H1 (cell line): Measurements from ENCODE around the gene RPS27. TPM values are rescaled to one million over a fixed set of nuclear protein-coding genes. Genes with fewer than 3 reads are reported as not detected.
A peak's percentile ranks its signal among the peaks of the same experiment; 100 is the strongest.

Source experiments
- CTCF ChIA-PET: fragments of 300-600 bp; sonication (Branson Sonifier 250); formaldehyde crosslinking; loops from one replicate; lab custom pipeline; 2021; ENCODE audit not compliant: partially characterized antibody; lab: Charles Lee
- POLR2A ChIA-PET: fragments of 300-600 bp; sonication (Branson Sonifier 250); formaldehyde crosslinking; loops from one replicate; lab custom pipeline; 2021; ENCODE audit warnings: inconsistent platforms; ENCODE audit not compliant: partially characterized antibody; lab: Charles Lee
- DNase-seq, 2 experiments: peaks; one replicate each; pipeline versions ENCODE4 v3.0.0 to v3.0.0-alpha.2; 2010 to 2022; ENCODE audit warnings: low spot score in 2 of 2, low read depth in 1 of 2, mixed read lengths in 1 of 2
- FAIRE-seq: peaks from 2 replicates; lab custom pipeline; 2011; peaks lifted over from hg19 to GRCh38; lab: Jason Lieb, UNC
- H2AFZ ChIP-seq: 2 replicates; pipeline ENCODE4 v1.8.1; 2012; ENCODE audit warnings: low read length, inconsistent platforms
- H2AK5ac ChIP-seq: 2 replicates; pipeline ENCODE4 v1.6.1; 2013; ENCODE audit warnings: low read depth, low read length
- H2BK120ac ChIP-seq: replicated peaks from 2 replicates; pipeline ENCODE3; 2013; ENCODE audit warnings: low read depth, low read length, inconsistent platforms
- H2BK12ac ChIP-seq: 2 replicates; pipeline ENCODE4 v1.6.1; 2013; ENCODE audit warnings: low read depth, low read length
- H2BK15ac ChIP-seq: 2 replicates; pipeline ENCODE4 v1.6.1; 2013; ENCODE audit warnings: low read length
- H2BK20ac ChIP-seq: 2 replicates; pipeline ENCODE4 v1.6.1; 2013; ENCODE audit warnings: low read length
- H2BK5ac ChIP-seq: 2 replicates; pipeline ENCODE4 v1.6.1; 2013; ENCODE audit warnings: low read depth, low read length
- H3K14ac ChIP-seq: 2 replicates; pipeline ENCODE4 v1.6.1; 2013; ENCODE audit warnings: inconsistent platforms; ENCODE audit not compliant: insufficient read length
- H3K18ac ChIP-seq: 2 replicates; pipeline ENCODE4 v1.6.1; 2013; ENCODE audit warnings: low read length; ENCODE audit errors: extremely low read depth
- H3K23ac ChIP-seq: 2 replicates; pipeline ENCODE4 v1.6.1; 2013; ENCODE audit warnings: inconsistent platforms; ENCODE audit not compliant: insufficient read length
- H3K23me2 ChIP-seq: 2 replicates; pipeline ENCODE4 v1.6.1; 2013; ENCODE audit warnings: low read depth, low read length
- H3K27ac ChIP-seq: 2 replicates; pipeline ENCODE4 v1.6.1; 2011; ENCODE audit warnings: low read depth, low read length, inconsistent platforms
- H3K27me3 ChIP-seq, 4 experiments: replicated peaks in 1 of 4; 1 replicate in 1 of 4; 2 replicates in 3 of 4; pipeline versions ENCODE4 v1.6.1 to v1.8.1; 2011 to 2013; ENCODE audit warnings: low read length in 3 of 4, mild to moderate bottlenecking in 3 of 4, inconsistent platforms in 2 of 4, mixed read lengths in 2 of 4, moderate library complexity in 1 of 4; ENCODE audit not compliant: control insufficient read depth in 3 of 4, insufficient read depth in 3 of 4; ENCODE audit errors: extremely low read depth in 1 of 4
- H3K36me3 ChIP-seq, 4 experiments: 2 replicates each; pipeline versions ENCODE4 v1.6.1 to v1.8.1; 2011 to 2013; ENCODE audit warnings: mild to moderate bottlenecking in 4 of 4, low read length in 3 of 4, moderate library complexity in 2 of 4, control low read depth in 1 of 4, inconsistent platforms in 1 of 4; ENCODE audit not compliant: insufficient read depth in 4 of 4, control insufficient read depth in 2 of 4
- H3K4ac ChIP-seq: replicated peaks from 2 replicates; pipeline ENCODE3; 2013; ENCODE audit warnings: low read length, low read depth, mixed read lengths, inconsistent platforms; ENCODE audit not compliant: insufficient read length
- H3K4me1 ChIP-seq, 4 experiments: replicated peaks in 1 of 4; 1 replicate in 1 of 4; 2 replicates in 3 of 4; pipeline versions ENCODE4 v1.6.1 to v1.8.1; 2011 to 2013; ENCODE audit warnings: low read length in 3 of 4, inconsistent platforms in 2 of 4, mixed read lengths in 1 of 4; ENCODE audit not compliant: insufficient read depth in 4 of 4, control insufficient read depth in 3 of 4
- H3K4me2 ChIP-seq, 2 experiments: 2 replicates each; pipeline versions ENCODE4 v1.6.1 to v1.8.1; 2011 to 2013; ENCODE audit warnings: low read depth in 2 of 2, low read length in 2 of 2, control low read depth in 1 of 2, inconsistent platforms in 1 of 2, mild to moderate bottlenecking in 1 of 2; ENCODE audit not compliant: insufficient read depth in 1 of 2
- H3K4me3 ChIP-seq, 4 experiments: fragments of 200-600, 300-600 bp in 1 of 4; sonication (generic), shearing (Covaris generic), sonication (Bioruptor Twin) in 1 of 4; 2 replicates each; pipeline versions ENCODE4 v1.5.1 to v1.8.1; 2011 to 2016; ENCODE audit warnings: low read length in 4 of 4, low read depth in 3 of 4, control low read depth in 2 of 4, inconsistent platforms in 2 of 4, mild to moderate bottlenecking in 2 of 4, mixed read lengths in 1 of 4, moderate library complexity in 1 of 4; ENCODE audit not compliant: insufficient read depth in 2 of 4; ENCODE audit errors: extremely low read depth in 1 of 4
- H3K56ac ChIP-seq: replicated peaks from 2 replicates; pipeline ENCODE3; 2013; ENCODE audit warnings: low read depth, mild to moderate bottlenecking, mixed read lengths, low read length, inconsistent platforms; ENCODE audit not compliant: insufficient read length
- H3K79me1 ChIP-seq: 2 replicates; pipeline ENCODE4 v1.6.1; 2013; ENCODE audit warnings: low read depth, low read length, control low read depth
- H3K79me2 ChIP-seq, 2 experiments: 2 replicates each; pipeline versions ENCODE4 v1.6.1 to v1.8.1; 2012 to 2013; ENCODE audit warnings: low read length in 2 of 2, mild to moderate bottlenecking in 2 of 2, inconsistent platforms in 1 of 2; ENCODE audit not compliant: insufficient read depth in 2 of 2, control insufficient read depth in 1 of 2
- H3K9ac ChIP-seq, 4 experiments: replicated peaks in 1 of 4; 1 replicate in 1 of 4; 2 replicates in 3 of 4; pipeline versions ENCODE4 v1.6.1 to v1.8.1; 2011 to 2013; ENCODE audit warnings: low read depth in 3 of 4, low read length in 3 of 4, control low read depth in 2 of 4, mild to moderate bottlenecking in 2 of 4, moderate library complexity in 2 of 4, inconsistent platforms in 1 of 4; ENCODE audit errors: extremely low read depth in 1 of 4
- H3K9me3 ChIP-seq, 2 experiments: 2 replicates each; pipeline versions ENCODE4 v1.6.1 to v1.8.1; 2012 to 2013; ENCODE audit warnings: mild to moderate bottlenecking in 2 of 2, moderate library complexity in 2 of 2, control low read depth in 1 of 2, inconsistent platforms in 1 of 2, low read depth in 1 of 2, low read length in 1 of 2, mixed read lengths in 1 of 2; ENCODE audit not compliant: insufficient read depth in 2 of 2
- H4K20me1 ChIP-seq, 2 experiments: replicated peaks in 1 of 2; 2 replicates each; pipeline versions ENCODE3 to v1.8.1; 2011 to 2013; ENCODE audit warnings: inconsistent platforms in 2 of 2, low read length in 2 of 2, mild to moderate bottlenecking in 1 of 2; ENCODE audit not compliant: insufficient read depth in 2 of 2, control insufficient read depth in 1 of 2
- H4K5ac ChIP-seq: 2 replicates; pipeline ENCODE4 v1.6.1; 2013; ENCODE audit warnings: low read length, low read depth, mixed read lengths, inconsistent platforms; ENCODE audit not compliant: insufficient read length
- H4K8ac ChIP-seq: 2 replicates; pipeline ENCODE4 v1.8.0; 2013; ENCODE audit warnings: mild to moderate bottlenecking, moderate library complexity, low read length, inconsistent platforms; ENCODE audit not compliant: insufficient read depth; ENCODE audit errors: extremely low read depth
- H4K91ac ChIP-seq: replicated peaks from 2 replicates; pipeline ENCODE3; 2013; ENCODE audit warnings: low read length, mixed read lengths, inconsistent platforms; ENCODE audit not compliant: insufficient read length
- CREB1 ChIP-seq: IDR thresholded peaks from 2 replicates; pipeline ENCODE4 v1.6.1; 2012; ENCODE audit warnings: inconsistent platforms
- GABPA ChIP-seq: IDR thresholded peaks from 2 replicates; pipeline ENCODE4 v1.6.1; 2011; ENCODE audit warnings: mild to moderate bottlenecking, low read length, moderate library complexity, borderline replicate concordance; ENCODE audit not compliant: insufficient read depth
- JUND ChIP-seq: IDR thresholded peaks from 2 replicates; pipeline ENCODE4 v1.6.1; 2011; ENCODE audit warnings: mild to moderate bottlenecking, improper control_type of control experiment, low read length
- KDM4A ChIP-seq: IDR thresholded peaks from one replicate; pipeline ENCODE4 v1.7.1; 2012; ENCODE audit warnings: low read depth, mild to moderate bottlenecking, moderate library complexity, low read length, inconsistent platforms; ENCODE audit not compliant: severe bottlenecking
- MAFK ChIP-seq: IDR thresholded peaks from 2 replicates; pipeline ENCODE4 v1.6.1; 2012; ENCODE audit warnings: low read depth, mild to moderate bottlenecking, improper control_type of control experiment, low read length
- POLR2AphosphoS5 ChIP-seq: IDR thresholded peaks from 2 replicates; pipeline ENCODE4 v1.6.1; 2011; ENCODE audit warnings: low read depth, low read length
- RNF2 ChIP-seq: fragments of 200-900, 300-1000 bp; sonication (generic); IDR thresholded peaks from 2 replicates; pipeline ENCODE4 v1.7.1; 2016; ENCODE audit warnings: borderline replicate concordance, low read depth, mild to moderate bottlenecking, antibody characterized with exemption, low read length; ENCODE audit not compliant: poor library complexity, severe bottlenecking; ENCODE audit errors: missing control alignments
- SP1 ChIP-seq: IDR thresholded peaks from 2 replicates; pipeline ENCODE4 v1.6.1; 2011; ENCODE audit warnings: low read depth, low read length
- SRF ChIP-seq: IDR thresholded peaks from 2 replicates; pipeline ENCODE4 v1.6.1; 2011; ENCODE audit warnings: mild to moderate bottlenecking, low read depth, low read length, moderate library complexity
- TAF7 ChIP-seq: optimal IDR thresholded peaks from 2 replicates; pipeline ENCODE3; 2011; ENCODE audit warnings: low read depth, mild to moderate bottlenecking, inconsistent platforms, low read length, moderate library complexity, borderline replicate concordance
- TBP ChIP-seq: IDR thresholded peaks from 2 replicates; pipeline ENCODE4 v1.6.1; 2011; ENCODE audit warnings: low read depth, low read length, improper control_type of control experiment
- YY1 ChIP-seq: IDR thresholded peaks from 2 replicates; pipeline ENCODE4 v1.6.1; 2011; ENCODE audit warnings: low read depth, mild to moderate bottlenecking, low read length
- WGBS, 2 experiments: shearing (Covaris generic) in 1 of 2; methylation state at CpG; one replicate each; pipeline versions ENCODE4 v1.1.6 to v1.1.7; 2013 to 2015; ENCODE audit warnings: low lambda C conversion rate in 2 of 2, mixed read lengths in 2 of 2, inconsistent platforms in 1 of 2, low coverage in 1 of 2, missing lambda C conversion rate in 1 of 2; ENCODE audit not compliant: insufficient replicate concordance in 2 of 2, insufficient coverage in 1 of 2, insufficient read length in 1 of 2; ENCODE audit errors: extremely low coverage in 1 of 2, missing lambda C conversion rate in 1 of 2; 5-methylcytosine and 5-hydroxymethylcytosine counted together
- polyA plus RNA-seq, 7 experiments: library from polyadenylated mRNA; depleted of rRNA in 3 of 7; stranded (reverse) in 5 of 7; unstranded in 2 of 7; fragments of >200 nt in 5 of 7; fragments of 200-250 nt in 2 of 7; gene quantifications; 1 replicate in 5 of 7; 2 replicates in 1 of 7; 4 replicates in 1 of 7; pipeline versions ENCODE4 v1.2.1 to v1.2.3, GENCODE V29; 2011 to 2013; ENCODE audit warnings: missing spikeins in 2 of 7, mixed read lengths in 2 of 7
- total RNA-seq: library from RNA; stranded (reverse); fragmentation: NEBNext Ultra II Directional; extraction: Animal tissue kit (Norgen Biotek cat#: 25700); gene quantifications from 2 replicates; pipeline ENCODE4 v1.2.1, GENCODE V29; 2021

The RPS27 gene
- total and polyA plus RNA-seq, 2 of the 8 experiments (the other 6 are each of a cell fraction or from before 2014, with no cell fraction given) = 1,810 to 3,155 TPM

GRCh38 chr1:153985341-153985912 lies 5.1 kb upstream of the RPS27 start:
- H3K56ac ChIP-seq = peak overlapping the region; percentile 70
- peak overlapping the region; percentile 60 for H2BK5ac ChIP-seq
- no peaks in the 10 kb centered on the region for H3K9me3 ChIP-seq
- no peaks in the 10 kb centered on the region for H3K27me3 ChIP-seq
- 0 out of 2 replicates have a peak overlapping the region, but pooled peaks have one; percentile 5 for H2BK12ac ChIP-seq
- H4K91ac ChIP-seq = peak overlapping the region; percentile 38
- peak overlapping the region; percentile 80 for H3K4ac ChIP-seq
- H4K8ac ChIP-seq = no peak overlapping the region
- WGBS, 2 experiments = 5% methylated on average over 7 of the region's 7 CpGs; no CpG with 5 or more reads in 1 of the 2 experiments
- 0 out of 2 replicates have a peak, but pooled peaks cover 3% of the 10 kb centered on the region for H3K79me1 ChIP-seq
- peaks cover 10% of the 10 kb centered on the region for H3K23me2 ChIP-seq
- H2BK120ac ChIP-seq = no peak overlapping the region
- H3K27ac ChIP-seq = peak overlapping the region; percentile 74
- peaks cover 0 to 19% of the 10 kb centered on the region in 2 experiments; a peak in 2 of 4 replicates for H3K79me2 ChIP-seq
- peak overlapping the region; percentile 74 for H4K5ac ChIP-seq
- ChIA-PET CTCF (interaction anchor here (1.0 to 3.9 kb wide), 13 partner anchors 7 to 214 kb away, joined by 3 to 31 read pairs (median 10); partner anchors contain the start of genes CREB3L4, DENND4B, GATAD2B and JTB), POLR2A (interaction anchor here (1.0 to 13.2 kb wide), 15 partner anchors 9 to 210 kb away, joined by 3 to 454 read pairs (median 4); partner anchors contain the start of genes CREB3L4, CRTC2, DENND4B and JTB)
- H3K36me3 ChIP-seq = peaks cover 5 to 32% (median 25%) of the 10 kb centered on the region in 4 experiments; a peak in 7 of 8 replicates
- peak overlapping the region; percentile 83 to 93 (median 90) for H3K4me3 ChIP-seq
- no peak overlapping the region for H3K23ac ChIP-seq
- peaks cover 0 to 10% (median 9%) of the 10 kb centered on the region in 4 experiments; a peak in 5 of 7 replicates for H3K4me1 ChIP-seq
- FAIRE-seq = no peak
- peak overlapping the region; percentile 96 to 100 for H3K4me2 ChIP-seq
- H3K9ac ChIP-seq = peak overlapping the region; percentile 61 to 90 (median 80)
- no peak overlapping the region for H2AFZ ChIP-seq
- no peak overlapping the region for H3K14ac ChIP-seq
- H2BK20ac ChIP-seq = no peak overlapping the region
- H3K18ac ChIP-seq = peak overlapping the region; percentile 39
- peaks cover 0 to 4% of the 10 kb centered on the region in 2 experiments for H4K20me1 ChIP-seq
- H2AK5ac ChIP-seq = no peak overlapping the region
- H2BK15ac ChIP-seq = no peak overlapping the region; the same call in 1 of the 2 replicates
- DNase-seq = peak in 1 of 2 experiments; percentile 57
- TF ChIP-seq MAFK (no peak), TAF7 (peak; percentile 72), RNF2 (no peak), SP1 (peak; percentile 49; the same call in 1 of the 2 replicates), YY1 (no peak), CREB1 (no peak), JUND (peak; percentile 97), SRF (no peak), KDM4A (peak; percentile 19), GABPA (no peak), TBP (peak; percentile 34; the same call in 1 of the 2 replicates), POLR2AphosphoS5 (peak; percentile 89)
